Left renal cortex interstitium (tissue), 4 donors: ENCODE data around the gene XCR1. TPM values are rescaled to one million over a fixed set of nuclear protein-coding genes. Genes with fewer than 3 reads are reported as not detected.

Experiments used
- polyA plus RNA-seq, 4 donors: library from polyadenylated mRNA; unstranded; fragments of 120-200 nt; gene quantifications; one replicate each; pipeline ENCODE4 v1.2.1, GENCODE V29; 2013; ENCODE audit not compliant: insufficient read length in 4 of 4

XCR1 gene
- polyA plus RNA-seq, 4 donors = 0.06 to 0.31 (median 0.19) TPM

Other genes starting within 250 kb of the XCR1 start
- under 1 TPM; 0.10 to 0.22 (median 0.15) TPM for gene SLC6A20, start 230.9 kb downstream of the XCR1 start, polyA plus RNA-seq
- gene LZTFL1, start 185.4 kb downstream of the XCR1 start, polyA plus RNA-seq = 10 to 100 TPM; 54.2 to 61.8 (median 58.2) TPM
- gene CCR9, start 140.9 kb downstream of the XCR1 start, polyA plus RNA-seq = under 1 TPM; 0.06 to 0.09 (median 0.08) TPM
- gene CXCR6, start 84.0 kb downstream of the XCR1 start, polyA plus RNA-seq = 1 to 10 TPM in 1 of 4 donors, under 1 TPM in 3; 0.14 to 1.1 (median 0.30) TPM
- 10 to 100 TPM; 16.5 to 19.3 (median 18.1) TPM for gene FYCO1, start 31.7 kb downstream of the XCR1 start, polyA plus RNA-seq
- 1 to 10 TPM; 1.4 to 2.4 (median 2.2) TPM for gene CCR1, start 180.8 kb upstream of the XCR1 start, polyA plus RNA-seq
- gene CCR3, start 215.0 kb upstream of the XCR1 start, polyA plus RNA-seq = under 1 TPM in 1 of 4 donors, not detected in 3; 0.08 TPM